ENCODE measurements around the gene BPIFB3.

DNA sequence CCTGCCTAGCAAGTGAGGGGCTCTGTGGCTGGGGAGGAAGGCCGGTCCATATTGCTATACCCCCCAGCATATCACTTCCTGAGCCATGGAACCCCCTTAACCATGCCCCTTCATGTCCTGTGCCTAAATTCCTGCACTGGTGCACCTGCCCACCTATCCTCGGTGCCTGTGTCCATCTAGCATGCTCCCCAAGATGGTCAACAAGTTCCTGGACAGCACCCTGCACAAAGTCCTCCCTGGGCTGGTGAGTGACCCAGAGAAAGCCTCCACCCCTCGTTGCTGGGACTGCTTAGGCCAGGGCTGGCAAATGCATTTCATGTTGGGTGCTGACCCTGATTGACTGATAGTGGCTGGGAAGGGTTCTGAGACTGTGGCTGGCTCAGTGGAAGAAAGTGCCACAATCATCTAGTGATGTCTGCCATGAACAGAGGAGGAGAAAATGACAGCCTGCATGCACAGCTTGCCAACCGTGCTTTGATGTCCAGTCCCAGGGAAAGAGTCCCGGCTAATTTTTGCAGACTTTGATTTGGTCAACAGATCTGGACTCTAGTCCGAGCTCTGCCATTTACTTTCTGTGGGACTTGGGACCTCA lies 18.7 kb upstream of the BPIFB3 start:
- no peak for TF ChIP-seq POLR2A (IDR thresholded peaks at IDR 0.05; ENCODE audit: low read depth, low read length)
- TF ChIP-seq POLR2AphosphoS5 (IDR thresholded peaks at IDR 0.05; ENCODE audit: low read depth, low read length) = no peak
